PC-3 (cell line): ENCODE measurements around the gene KLHL15.

Source experiments
- CTCF ChIP-seq: fragments of 300-600 bp; sonication (generic); conservative IDR thresholded peaks from 2 replicates; pipeline ENCODE4 v1.5.1; 2017; ENCODE audit warnings: antibody characterized with exemption, low read depth, mild to moderate bottlenecking, low read length
- EZH2 ChIP-seq: fragments of 300-600 bp; sonication (generic); IDR thresholded peaks from one replicate; pipeline ENCODE4 v1.6.1; 2017; ENCODE audit warnings: antibody characterized with exemption, mild to moderate bottlenecking, low read length; ENCODE audit not compliant: unreplicated experiment
- EZH2phosphoT487 ChIP-seq: fragments of 300-600 bp; sonication (generic); IDR thresholded peaks from 2 replicates; pipeline ENCODE4 v1.6.1; 2018; ENCODE audit warnings: mild to moderate bottlenecking, antibody characterized with exemption, low read length, borderline replicate concordance

- no peak for TF ChIP-seq EZH2phosphoT487
- no peak for TF ChIP-seq CTCF
- TF ChIP-seq EZH2 = no peak
Measured at GRCh38 chrX:24002167-24002566, 24.8 kb downstream of the KLHL15 start.
